Right kidney (tissue), 1 donor: ENCODE measurements around the gene CNOT6L.

ENCODE experiments used
- DNase-seq: peaks from one replicate; pipeline ENCODE4 v3.0.0-alpha.2; 2016

Gene CNOT6L

GRCh38 chr4:77820649-77821561 is 1.7 kb upstream of the CNOT6L start:
- no peak for DNase-seq

DNA sequence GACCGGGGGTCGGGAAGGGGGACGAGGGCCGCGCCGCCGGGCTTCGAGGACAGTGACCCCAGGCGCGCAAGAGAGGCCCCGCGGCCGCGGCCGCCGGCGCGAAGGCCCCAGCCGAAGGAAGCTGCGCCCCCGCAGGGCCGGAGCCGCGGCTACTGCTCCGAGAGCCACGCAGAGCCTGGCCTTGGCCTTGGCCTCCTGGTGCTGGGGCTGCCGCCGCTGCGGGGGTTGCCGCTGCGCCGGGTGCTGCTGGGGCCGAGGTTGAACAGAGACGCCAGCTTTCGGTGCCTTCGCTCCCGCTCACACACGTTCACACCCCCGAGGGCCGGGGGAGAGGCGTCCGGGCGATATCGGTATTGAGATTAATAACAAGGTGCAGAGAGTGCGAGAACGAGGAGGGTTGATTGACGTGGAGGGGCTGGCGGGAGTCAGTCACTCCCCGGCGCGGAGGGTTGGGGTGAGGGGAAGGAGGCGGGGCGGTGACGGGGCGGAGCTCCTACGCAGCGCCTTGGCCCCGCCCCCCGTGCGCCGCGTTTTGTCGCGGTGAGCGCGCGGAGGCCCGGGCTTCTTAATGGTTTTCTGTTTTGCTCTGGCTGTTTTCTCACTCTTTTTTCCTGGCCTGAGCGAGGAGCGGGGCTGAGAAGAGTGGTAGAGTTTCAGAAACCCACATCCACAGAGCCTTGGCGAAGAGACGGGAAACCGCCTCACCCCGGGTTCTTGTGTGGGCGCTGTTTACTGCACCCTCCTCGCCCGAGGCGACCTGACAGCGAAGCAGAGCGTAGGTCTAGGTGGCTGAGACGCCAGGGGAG is 878 bp upstream of the CNOT6L start:
- DNase-seq, result peak; percentile 98

DNA sequence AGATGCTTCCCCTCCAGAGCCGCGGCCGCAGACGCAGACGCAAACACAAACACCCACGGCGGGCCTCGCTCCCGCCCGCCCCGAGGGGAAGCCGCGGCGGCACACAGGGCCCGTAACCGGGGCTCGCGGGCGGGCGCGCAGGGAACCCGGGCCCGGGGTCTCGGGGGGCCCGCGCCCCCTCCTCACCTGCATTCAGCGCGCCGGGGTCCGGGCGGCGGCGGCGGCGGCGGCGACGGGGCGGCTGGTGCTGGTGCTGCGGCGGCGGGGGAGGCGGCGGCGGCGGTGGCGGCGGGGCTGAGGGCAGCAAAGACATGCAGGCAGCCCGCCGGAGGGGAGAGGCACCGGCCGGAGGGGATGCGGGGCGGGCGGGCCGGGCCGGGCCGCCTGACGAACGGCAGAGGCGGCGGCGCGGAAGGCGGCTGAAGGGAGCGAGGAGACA is 255 bp upstream of the CNOT6L start:
- DNase-seq, result no peak

DNA sequence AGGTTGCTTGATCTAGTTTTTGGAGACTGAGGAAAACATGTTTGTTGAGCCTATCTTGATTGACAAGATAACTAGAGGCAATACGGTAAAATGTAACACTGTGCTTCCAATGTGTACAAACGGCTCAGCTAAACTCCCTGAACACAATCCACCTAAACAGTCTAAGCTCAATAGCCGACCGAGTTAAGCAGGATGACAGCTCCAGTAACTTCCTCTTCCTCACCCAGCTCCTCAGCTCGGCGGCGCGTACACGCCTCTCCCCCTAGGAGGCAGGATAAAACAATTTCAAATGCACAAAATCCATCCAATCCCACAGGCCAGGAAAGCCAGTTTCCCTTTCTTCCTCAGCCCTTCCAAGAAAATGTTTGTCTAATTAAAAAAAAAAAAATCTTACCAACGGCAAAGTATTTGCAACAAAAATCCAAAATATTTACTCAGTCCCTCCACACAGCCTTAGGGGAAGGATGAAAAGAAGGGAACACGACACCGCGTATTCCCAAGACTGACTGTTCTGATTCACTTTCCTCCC is 1.0 kb downstream of the CNOT6L start:
- DNase-seq, result no peak

GRCh38 chr4:77817304-77818072 is 1.7 kb downstream of the CNOT6L start:
- DNase-seq, result no peak

- no peak for DNase-seq
Observed at GRCh38 chr4:77816546-77816945, 2.6 kb downstream of the CNOT6L start.

DNA sequence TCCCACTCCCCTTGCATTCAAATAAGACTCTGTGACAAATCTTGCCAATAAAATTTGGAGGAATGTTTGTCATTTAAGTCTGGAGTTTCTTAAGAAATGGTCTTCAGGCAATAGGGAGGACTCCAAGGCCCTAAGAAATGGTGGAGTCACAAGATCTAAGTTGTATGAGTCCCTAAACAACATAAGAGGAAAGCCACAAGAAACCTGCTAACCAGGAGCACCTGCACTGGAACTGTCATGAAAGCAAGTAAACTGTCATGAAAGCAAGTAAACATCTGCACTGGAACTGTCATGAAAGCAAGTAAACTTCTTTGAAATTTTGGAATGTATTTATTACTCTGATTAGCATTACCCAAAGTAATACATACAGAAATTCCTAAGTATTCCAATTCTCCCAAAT is 3.5 kb downstream of the CNOT6L start:
- no peak for DNase-seq

- DNase-seq, result no peak
Observed at GRCh38 chr4:77805840-77806239, 13.3 kb downstream of the CNOT6L start.

DNA sequence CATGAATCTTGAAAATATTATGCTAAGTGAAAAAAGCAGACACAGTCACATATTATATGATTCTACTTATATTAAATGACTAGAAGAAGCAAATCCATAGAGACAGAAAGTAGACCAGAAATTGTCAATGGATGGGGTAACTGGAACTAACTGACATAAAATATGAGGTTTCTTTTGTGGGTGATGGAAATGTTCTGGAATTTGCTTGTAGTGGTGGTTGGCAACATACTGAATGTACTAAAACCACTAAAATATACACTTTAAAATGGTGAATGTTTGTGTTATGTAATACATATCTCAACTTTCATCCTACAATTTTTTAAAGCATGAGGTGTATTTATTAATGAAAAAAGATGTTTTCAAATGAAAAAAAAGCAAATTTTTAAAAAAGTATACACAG is 14.7 kb downstream of the CNOT6L start:
- DNase-seq, result no peak

- no peak for DNase-seq
Observed at GRCh38 chr4:77802402-77802801, 16.8 kb downstream of the CNOT6L start.

DNA sequence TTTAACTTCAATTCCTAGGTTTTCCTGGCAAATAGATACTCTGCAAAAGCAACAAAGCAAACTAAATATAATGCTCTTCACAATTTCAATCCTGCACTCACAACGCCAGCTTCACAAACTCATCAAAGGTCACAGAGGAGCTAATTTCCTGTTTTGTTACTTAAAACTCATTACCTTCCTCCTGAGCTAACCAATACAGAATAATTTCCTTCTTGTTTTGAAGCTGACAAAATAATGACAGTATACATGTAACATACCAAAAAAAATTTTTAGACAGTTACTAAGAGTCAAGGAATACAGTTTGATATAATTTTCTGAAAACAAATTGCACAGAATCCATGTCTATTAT is 17.9 kb downstream of the CNOT6L start:
- no peak for DNase-seq

DNA sequence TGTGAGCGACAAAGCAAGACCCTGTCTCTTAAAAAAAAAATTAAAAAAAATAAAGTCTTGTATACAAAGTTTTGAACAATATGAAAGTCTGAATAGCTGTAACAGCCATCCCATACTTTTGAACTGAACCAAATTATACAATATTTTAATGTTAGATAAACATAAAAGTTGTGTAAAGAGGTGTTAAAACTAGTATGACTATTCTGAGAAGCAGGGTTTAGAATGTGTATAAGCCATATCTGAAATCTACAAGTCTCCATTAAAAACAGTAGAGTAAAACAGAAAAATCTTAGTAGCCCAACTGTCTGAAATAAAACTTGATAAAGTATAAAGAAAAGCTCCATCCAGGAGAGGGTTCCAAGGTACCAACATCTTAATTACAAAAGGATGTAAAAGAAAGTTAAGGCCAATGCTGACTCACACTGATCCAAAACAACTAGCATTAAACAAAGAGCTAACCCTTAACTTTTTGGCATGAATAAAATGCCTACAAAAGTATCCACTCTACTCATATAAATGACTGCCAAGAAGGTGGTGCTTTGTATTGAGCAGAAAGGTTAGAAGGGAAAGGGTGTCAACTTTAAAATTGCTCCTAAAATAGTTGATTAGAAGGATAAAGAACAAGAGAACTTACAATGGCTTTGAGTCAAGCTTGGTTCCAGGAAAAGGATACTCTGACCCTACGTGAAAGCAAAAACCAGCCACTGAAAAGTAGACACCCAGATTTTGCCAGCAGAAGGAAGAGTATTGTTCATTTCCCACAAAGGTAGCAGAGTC is 18.5 kb downstream of the CNOT6L start:
- DNase-seq, result no peak

DNA sequence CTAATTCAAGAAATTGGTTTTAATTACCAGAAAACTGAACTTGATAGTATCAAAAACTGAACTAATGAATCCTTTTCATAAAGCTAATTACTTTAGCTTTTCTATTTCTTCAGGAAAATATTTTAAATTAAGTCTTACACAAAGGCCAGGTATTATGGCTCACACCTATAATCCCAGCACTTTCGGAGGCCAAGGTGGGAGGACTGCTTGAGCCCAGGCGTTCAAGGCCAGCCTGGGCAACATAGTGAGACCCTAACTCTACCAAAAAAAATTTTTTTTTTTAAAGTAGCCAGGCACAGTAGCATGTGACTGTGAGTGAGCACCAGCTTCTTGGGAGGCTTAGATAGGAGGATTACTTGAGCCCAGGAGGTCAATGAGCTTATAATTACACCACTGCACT is 19.1 kb downstream of the CNOT6L start:
- DNase-seq, result no peak

GRCh38 chr4:77798385-77798784 is 20.8 kb downstream of the CNOT6L start:
- DNase-seq, result no peak

- DNase-seq, result no peak
Observed at GRCh38 chr4:77797239-77797638, 21.9 kb downstream of the CNOT6L start.

DNA sequence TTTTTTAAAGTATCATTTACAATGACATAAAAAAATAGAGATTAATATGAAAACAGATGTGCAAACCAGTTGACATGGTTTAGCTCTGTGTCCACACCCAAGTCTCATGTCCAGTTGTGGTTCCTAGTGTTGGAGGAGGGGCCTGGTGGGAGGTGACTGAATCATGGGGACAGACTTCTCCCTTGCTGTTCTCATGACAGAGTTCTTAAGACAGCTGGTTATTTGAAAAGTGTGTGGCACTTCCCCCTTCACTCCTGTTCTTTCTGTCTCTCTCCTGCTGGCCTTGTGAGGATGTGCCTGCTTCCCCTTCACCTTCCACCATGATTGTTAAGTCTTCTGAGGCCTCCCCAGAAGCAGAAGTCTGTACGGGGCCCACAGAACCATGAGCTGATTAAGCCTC is 23.8 kb downstream of the CNOT6L start:
- DNase-seq, result no peak

GRCh38 chr4:77790146-77790545 is 29.0 kb downstream of the CNOT6L start:
- no peak for DNase-seq

DNA sequence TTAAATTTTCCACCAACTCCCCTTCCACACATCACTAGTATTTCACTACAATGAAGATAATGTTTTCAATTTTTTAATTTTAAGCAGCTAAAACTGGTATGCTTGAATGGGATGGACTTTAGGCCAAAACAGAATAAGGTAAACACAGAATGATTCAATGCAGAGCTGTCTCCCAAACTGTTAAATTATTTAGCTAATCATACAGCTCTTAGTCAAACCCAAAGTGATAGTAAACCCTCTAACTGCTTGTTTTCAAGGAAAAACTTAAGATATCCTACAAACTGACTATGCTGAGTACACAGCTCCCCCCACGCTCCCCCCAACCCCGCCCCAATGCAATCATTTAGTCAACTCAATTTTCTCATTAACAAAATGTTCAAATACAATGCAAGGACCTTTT is 30.2 kb downstream of the CNOT6L start:
- no peak for DNase-seq

DNA sequence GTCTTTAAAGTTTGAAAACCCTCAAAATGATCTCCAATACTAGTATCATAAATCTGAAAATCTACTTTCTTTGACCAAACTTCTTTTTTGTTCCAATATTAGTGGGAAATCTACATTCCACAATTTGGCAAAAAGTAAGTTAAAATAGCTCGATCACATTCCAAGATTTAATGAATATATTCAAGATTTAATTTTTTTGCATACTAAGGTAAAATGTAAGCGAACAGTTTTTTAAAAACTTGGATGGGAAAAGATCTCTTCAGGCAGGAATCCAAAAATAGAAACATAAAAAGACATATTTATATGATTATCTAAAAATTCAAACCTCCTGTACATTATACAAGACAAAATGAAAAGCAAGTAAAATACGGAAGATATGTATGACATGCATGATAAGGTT is 31.2 kb downstream of the CNOT6L start:
- DNase-seq, result no peak

DNA sequence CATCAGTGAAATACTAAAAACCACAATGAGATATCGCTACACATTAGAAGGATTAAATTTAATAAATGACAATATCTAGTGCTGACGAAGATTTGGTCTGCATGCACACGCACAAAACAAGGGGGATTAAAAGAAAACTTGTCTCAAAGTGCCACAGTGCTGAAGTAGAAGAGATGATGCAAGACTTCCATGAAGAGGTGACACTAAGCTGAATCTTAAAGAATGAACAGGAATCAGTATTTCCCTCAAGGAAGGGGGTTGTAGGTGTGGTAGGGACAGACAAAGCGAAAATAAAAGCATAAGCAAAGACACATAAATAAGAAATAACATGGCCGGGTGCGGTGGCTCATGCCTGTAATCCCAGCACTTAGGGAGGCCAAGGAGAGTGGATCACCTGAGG is 33.5 kb downstream of the CNOT6L start:
- no peak for DNase-seq

DNA sequence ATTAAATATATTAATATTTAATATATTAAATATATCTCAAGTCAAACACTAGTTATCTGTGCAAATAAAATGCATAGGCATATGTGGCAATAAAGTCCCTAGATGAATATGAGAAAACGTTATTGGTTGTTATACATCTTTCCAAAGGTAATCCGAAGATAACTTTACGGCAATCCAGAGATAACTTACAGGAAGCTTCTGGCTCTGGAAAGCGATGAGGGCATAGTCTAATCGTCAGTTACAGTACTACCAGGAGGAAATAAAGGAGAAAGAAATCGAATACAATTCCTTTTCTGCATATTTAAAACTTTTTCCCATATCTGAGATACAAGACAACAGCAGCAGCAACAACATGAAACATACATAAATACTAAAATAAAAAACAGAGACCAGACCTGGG is 35.3 kb downstream of the CNOT6L start:
- no peak for DNase-seq
